Endometrial microvascular endothelial cells (primary cell): Measurements from ENCODE around the gene SNX20. TPM values are rescaled to one million over a fixed set of nuclear protein-coding genes. Genes with fewer than 3 reads are reported as not detected.

Experiments used
- in situ Hi-C: cut with HindIII; loops from 2 replicates; pipeline ENCODE4 v1.10.0; 2017; ENCODE audit warnings: low sequenced_read_pairs, low pct_unique_long_range_greater_than_20kb; ENCODE audit errors: inconsistent ontology term
- total RNA-seq: library from RNA; depleted of rRNA; stranded (reverse); fragments of >200 nt; gene quantifications from one replicate; pipeline ENCODE4 v1.2.3, GENCODE V29; 2015; ENCODE audit errors: inconsistent ontology term

The SNX20 gene
- total RNA-seq, 1 donor from 2014 or later, result not detected

- in situ Hi-C loops, result no loop called here
Measured at GRCh38 chr16:50688083-50688482, 7.0 kb upstream of the SNX20 start.

GRCh38 chr16:50685462-50686063 lies 4.5 kb upstream of the SNX20 start:
- in situ Hi-C loops, result no loop called here

GRCh38 chr16:50684823-50685461 lies 3.8 kb upstream of the SNX20 start:
- in situ Hi-C loops, result no loop called here

DNA sequence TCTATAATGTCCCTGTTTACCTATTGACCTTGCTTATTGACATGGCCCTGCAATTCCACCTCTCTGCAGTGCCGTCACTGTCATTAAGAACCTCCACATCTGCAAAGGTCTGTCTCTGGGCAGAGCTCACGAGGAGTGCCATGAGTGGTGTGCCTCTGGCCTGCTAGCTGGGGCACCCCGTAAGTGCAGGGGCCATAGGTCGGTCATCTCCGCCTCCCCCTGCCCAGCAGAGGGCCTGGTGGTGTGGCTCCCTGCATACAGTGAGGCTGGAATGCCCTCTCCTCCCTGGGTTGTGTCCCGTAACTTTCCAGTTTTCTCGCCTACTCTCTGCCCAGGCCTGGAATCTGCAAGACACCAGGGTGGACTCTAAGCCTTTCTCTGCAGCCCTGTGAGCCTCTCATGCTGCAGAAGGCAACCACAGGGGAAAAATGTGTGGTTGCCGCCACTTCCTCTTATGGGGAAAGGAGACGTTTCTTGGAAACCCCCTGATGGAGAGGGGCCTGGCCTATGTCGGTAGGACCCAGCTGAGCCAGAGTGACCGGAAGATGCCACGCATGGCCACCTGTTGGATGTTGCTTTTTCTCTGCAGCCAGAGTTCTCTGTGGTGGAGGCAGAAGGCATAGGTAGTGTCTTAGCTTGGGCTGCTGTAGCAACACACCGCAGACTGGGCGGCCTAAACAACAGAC lies 2.7 kb upstream of the SNX20 start:
- in situ Hi-C loops, result no loop called here

- in situ Hi-C loops, result no loop called here
Measured at GRCh38 chr16:50680556-50680893, 587 bp downstream of the SNX20 start.

- in situ Hi-C loops, result no loop called here
Measured at GRCh38 chr16:50679676-50680555, 1.2 kb downstream of the SNX20 start.

- in situ Hi-C loops, result no loop called here
Measured at GRCh38 chr16:50679266-50679665, 1.8 kb downstream of the SNX20 start.

- in situ Hi-C loops, result no loop called here
Measured at GRCh38 chr16:50678531-50678930, 2.6 kb downstream of the SNX20 start.

GRCh38 chr16:50677351-50677750 lies 3.8 kb downstream of the SNX20 start:
- in situ Hi-C loops, result no loop called here

GRCh38 chr16:50676684-50677225 lies 4.4 kb downstream of the SNX20 start:
- in situ Hi-C loops, result no loop called here

DNA sequence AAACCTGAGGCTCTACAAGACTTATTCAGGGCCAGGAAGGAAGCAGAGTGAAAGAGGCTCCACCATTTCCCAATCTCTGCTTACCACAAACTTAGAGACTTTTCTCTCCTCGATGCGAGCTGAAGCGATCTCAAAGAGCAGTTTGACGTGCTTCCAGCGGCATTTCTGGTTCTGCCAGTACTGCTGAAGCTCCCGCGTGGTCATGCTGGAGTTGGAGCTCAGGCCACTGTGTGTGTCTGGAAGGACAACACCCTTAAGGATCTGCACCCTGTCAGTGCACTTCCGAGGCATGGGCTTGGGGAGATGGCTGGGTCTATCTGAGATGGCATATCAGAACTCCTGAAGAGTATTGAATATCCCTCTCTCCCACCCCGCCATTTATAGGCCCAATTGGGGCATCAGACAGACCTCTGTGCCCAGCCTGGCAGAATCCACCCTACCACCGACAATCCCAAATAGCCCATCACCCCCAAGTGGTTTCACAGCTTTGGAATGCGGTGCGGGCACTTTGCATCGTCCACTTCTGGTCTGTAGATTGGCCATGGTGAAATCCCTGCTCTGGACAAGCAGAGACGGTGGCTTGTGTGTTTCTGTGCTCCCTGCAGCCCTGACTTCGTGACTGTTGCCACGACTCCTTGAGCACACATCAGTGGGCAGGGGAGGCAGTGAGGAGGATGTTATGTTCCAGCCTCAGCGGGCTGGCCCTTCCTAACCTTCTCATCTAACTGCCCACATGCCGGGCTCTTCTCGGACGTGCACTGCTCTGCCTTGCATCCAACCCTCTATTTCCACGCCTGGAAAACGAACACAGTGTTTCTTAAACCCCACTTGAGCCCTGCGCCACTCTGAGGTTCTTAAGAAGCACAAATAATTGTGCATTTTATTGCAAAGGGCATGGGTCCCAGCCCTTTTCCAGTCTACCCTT lies 5.2 kb downstream of the SNX20 start:
- in situ Hi-C loops, result no loop called here

- in situ Hi-C loops, result no loop called here
Measured at GRCh38 chr16:50674831-50675230, 6.3 kb downstream of the SNX20 start.

DNA sequence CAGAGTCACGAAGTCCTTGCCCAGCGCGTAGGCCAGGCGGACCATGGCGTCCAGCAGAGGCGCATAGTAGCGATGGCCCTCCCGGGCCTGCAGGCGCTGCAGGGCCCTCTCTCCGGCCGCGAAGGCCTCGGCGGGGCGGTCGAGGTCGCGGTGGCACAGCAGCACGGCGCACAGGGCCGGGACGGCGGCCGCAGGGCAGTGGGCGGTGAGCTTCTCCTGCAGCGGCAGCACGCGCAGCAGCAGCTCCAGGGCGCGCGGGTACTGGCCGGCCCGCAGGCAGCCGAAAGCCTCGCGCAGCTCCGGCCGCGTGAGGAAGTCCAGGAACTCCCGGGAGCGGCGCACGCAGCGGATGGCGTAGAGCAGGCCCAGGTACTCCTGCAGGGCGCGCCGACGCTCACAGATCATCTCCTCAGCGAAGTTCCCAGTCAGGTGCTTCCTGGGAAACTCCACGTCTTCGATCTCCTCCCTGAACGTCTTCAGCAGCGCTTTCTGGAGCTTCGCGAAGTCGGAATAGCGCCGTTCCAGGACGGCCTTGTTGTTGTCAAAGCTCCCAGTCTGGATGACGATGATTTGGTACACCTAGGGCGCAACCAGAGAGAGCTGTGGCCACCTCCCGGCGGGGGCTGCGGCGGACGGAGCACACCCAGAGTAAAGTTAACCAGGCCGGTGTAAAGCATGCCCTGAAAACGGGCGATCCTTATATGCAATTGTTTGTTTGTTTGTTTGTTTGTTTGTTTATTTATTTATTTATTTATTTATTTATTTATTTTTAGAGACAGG lies 7.4 kb downstream of the SNX20 start:
- in situ Hi-C loops, result no loop called here

GRCh38 chr16:50671644-50672260 lies 9.4 kb downstream of the SNX20 start:
- in situ Hi-C loops, result no loop called here

- in situ Hi-C loops, result no loop called here
Measured at GRCh38 chr16:50670476-50670875, 10.6 kb downstream of the SNX20 start.

DNA sequence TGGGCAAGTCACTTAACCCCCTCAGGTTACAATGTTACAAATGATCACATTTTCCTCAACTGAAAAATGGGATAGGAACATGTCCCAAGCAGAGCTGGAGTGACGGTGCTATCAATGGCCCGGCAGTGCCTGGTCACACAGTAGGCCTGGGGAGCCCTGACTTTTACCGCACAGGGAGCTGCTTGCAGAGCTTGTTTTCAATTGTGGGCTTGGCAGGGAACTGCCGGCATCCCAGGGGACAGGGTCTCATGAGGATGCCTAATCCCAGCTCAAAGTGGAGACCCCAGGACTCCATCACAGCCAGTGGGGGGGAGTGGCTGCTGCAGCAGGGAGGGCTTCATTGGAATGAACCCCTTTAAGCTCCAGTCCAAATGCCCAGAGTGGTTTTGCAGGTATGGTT lies 11.4 kb downstream of the SNX20 start:
- in situ Hi-C loops, result no loop called here

DNA sequence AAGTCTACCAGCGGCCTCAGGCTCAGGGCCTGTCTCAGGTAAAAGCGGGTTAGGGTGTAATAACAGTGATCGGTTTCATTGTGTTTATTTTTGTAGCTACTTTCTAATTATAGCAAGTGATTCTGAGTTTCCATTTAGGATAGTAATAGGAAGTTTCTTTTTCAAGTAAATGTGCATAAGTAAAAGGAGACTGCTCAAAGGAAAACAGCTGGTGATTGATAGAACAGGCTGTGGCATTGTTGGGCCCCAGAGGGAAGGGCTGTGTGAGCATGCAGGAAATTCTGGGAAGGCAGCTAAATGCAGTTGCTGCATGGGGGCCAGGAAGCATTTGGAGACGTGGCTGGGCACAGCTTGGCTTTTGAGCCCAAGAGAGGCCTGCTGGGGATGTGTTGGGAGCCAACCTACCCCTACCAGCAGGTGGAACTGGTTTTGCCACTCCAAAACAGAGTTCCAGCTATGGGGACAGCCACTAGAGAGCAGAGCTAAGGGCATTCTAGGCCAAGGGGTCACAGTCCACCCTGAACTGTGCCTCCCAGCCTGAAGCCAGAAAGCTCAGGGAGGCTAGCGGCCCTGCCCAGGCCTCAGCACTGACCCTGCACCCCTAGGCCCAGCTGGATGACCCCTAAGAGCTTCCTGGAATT lies 12.6 kb downstream of the SNX20 start:
- in situ Hi-C loops, result no loop called here
